GM23338 (cell line): ENCODE results near the gene ADIG. TPM values are rescaled to one million over a fixed set of nuclear protein-coding genes. Genes with fewer than 3 reads are reported as not detected.

Experiments
- ATAC-seq: fragments of 200-7000 bp; cut with Tn5 transposase; 3 replicates; pipeline ENCODE4 v1.9.1; 2020
- DNase-seq: peaks from one replicate; pipeline ENCODE4 v3.0.0-alpha.2; 2015; ENCODE audit warnings: low spot score
- H2AFZ ChIP-seq: fragments of 200-600 bp; sonication (generic); 2 replicates; pipeline ENCODE4 v1.8.0; 2016; ENCODE audit warnings: antibody characterized with exemption, mild to moderate bottlenecking, moderate library complexity
- H3F3A ChIP-seq: fragments of 200-600 bp; sonication (generic); replicated peaks from 2 replicates; pipeline ENCODE4 v1.8.0; 2017; ENCODE audit warnings: antibody characterized with exemption, mixed run types, low read depth
- H3K27ac ChIP-seq: fragments of 200-600 bp; sonication (generic); 2 replicates; pipeline ENCODE4 v1.6.1; 2016; ENCODE audit warnings: low read depth
- H3K27me3 ChIP-seq: fragments of 200-600 bp; sonication (generic); 2 replicates; pipeline ENCODE4 v1.8.0; 2016; ENCODE audit warnings: mild to moderate bottlenecking, mixed run types, moderate library complexity; ENCODE audit not compliant: insufficient read depth
- H3K36me3 ChIP-seq: fragments of 200-600 bp; sonication (generic); 2 replicates; pipeline ENCODE4 v1.8.0; 2016; ENCODE audit warnings: mild to moderate bottlenecking; ENCODE audit not compliant: insufficient read depth
- H3K4me1 ChIP-seq: fragments of 200-600 bp; sonication (generic); 2 replicates; pipeline ENCODE4 v1.8.0; 2016; ENCODE audit warnings: mild to moderate bottlenecking, moderate library complexity; ENCODE audit not compliant: insufficient read depth
- H3K4me2 ChIP-seq: fragments of 200-600 bp; sonication (generic); 2 replicates; pipeline ENCODE4 v1.7.1; 2017; ENCODE audit warnings: mixed run types
- H3K4me3 ChIP-seq: fragments of 200-600 bp; sonication (generic); 2 replicates; pipeline ENCODE4 v1.6.1; 2016; ENCODE audit warnings: mixed run types
- H3K79me2 ChIP-seq: fragments of 200-600 bp; sonication (generic); replicated peaks from 2 replicates; pipeline ENCODE4 v1.8.0; 2017; ENCODE audit warnings: mild to moderate bottlenecking; ENCODE audit not compliant: insufficient read depth
- H3K9me2 ChIP-seq: fragments of 200-600 bp; sonication (generic); 2 replicates; pipeline ENCODE4 v1.8.0; 2017; ENCODE audit not compliant: insufficient read depth
- H4K20me1 ChIP-seq: fragments of 200-600 bp; sonication (generic); replicated peaks from 2 replicates; pipeline ENCODE4 v1.8.0; 2017; ENCODE audit warnings: mild to moderate bottlenecking; ENCODE audit not compliant: insufficient read depth
- H3K27ac Mint-ChIP-seq: 2 replicates; pipeline ENCODE4 v1.8.0; 2020; ENCODE audit warnings: inconsistent platforms, mild to moderate bottlenecking, moderate library complexity, mixed read lengths
- H3K27me3 Mint-ChIP-seq: 3 replicates; pipeline ENCODE4 v1.8.0; 2022; ENCODE audit warnings: low read depth, mild to moderate bottlenecking, moderate library complexity, mixed read lengths, inconsistent platforms; ENCODE audit not compliant: insufficient read depth, poor library complexity
- H3K36me3 Mint-ChIP-seq: 3 replicates; pipeline ENCODE4 v1.8.0; 2021; ENCODE audit warnings: low read depth, mild to moderate bottlenecking, inconsistent platforms, moderate library complexity, mixed read lengths
- H3K4me1 Mint-ChIP-seq: 3 replicates; pipeline ENCODE4 v1.8.0; 2020; ENCODE audit warnings: mild to moderate bottlenecking, inconsistent platforms, mixed read lengths
- H3K4me3 Mint-ChIP-seq: 3 replicates; pipeline ENCODE4 v1.8.0; 2021; ENCODE audit warnings: moderate library complexity, mild to moderate bottlenecking, inconsistent platforms, mixed read lengths
- H3K9me3 Mint-ChIP-seq: 3 replicates; pipeline ENCODE4 v1.8.0; 2020; ENCODE audit warnings: moderate library complexity, mild to moderate bottlenecking, inconsistent platforms, mixed read lengths
- CREB1 ChIP-seq: fragments of 250-450 bp; sonication (Bioruptor Pico); IDR thresholded peaks from 2 replicates; pipeline ENCODE4 v1.5.0; 2020; ENCODE audit warnings: low read depth, mild to moderate bottlenecking, moderate library complexity
- CTCF ChIP-seq, 2 experiments: fragments of 200-600 bp in 1 of 2; sonication (generic) in 1 of 2; conservative IDR thresholded peaks; 2 replicates each; pipeline versions ENCODE4 v1.5.1 to v1.6.1; 2016 to 2017; ENCODE audit warnings: antibody characterized with exemption in 2 of 2, low read depth in 2 of 2, mild to moderate bottlenecking in 2 of 2, moderate library complexity in 1 of 2
- STAT1 ChIP-seq: IDR thresholded peaks from one replicate; pipeline ENCODE4 v1.6.1; 2016; ENCODE audit warnings: antibody characterized with exemption; ENCODE audit not compliant: unreplicated experiment
- ZNF331 ChIP-seq: fragments of 250-450 bp; sonication (Bioruptor Pico); IDR thresholded peaks from 2 replicates; pipeline ENCODE4 v1.5.0; 2020; ENCODE audit warnings: low read depth, mild to moderate bottlenecking, moderate library complexity
- ZNF462 ChIP-seq: fragments of 250-450 bp; sonication (Bioruptor Pico); IDR thresholded peaks from 2 replicates; pipeline ENCODE4 v1.5.0; 2020; ENCODE audit warnings: mild to moderate bottlenecking, moderate library complexity
- polyA plus RNA-seq: library from polyadenylated mRNA; unstranded; fragments of >200 nt; fragmentation: Nextera tagmentation; extraction: Ambion mirVana; gene quantifications from 2 replicates; pipeline ENCODE4 v1.2.1, GENCODE V29; 2016
- total RNA-seq: library from RNA; depleted of rRNA; stranded (reverse); fragments of >200 nt; shearing (Covaris generic); gene quantifications from 2 replicates; pipeline ENCODE4 v1.2.3, GENCODE V29; 2014
- TF ChIP-seq, protein P1 (sequence below): IDR thresholded peaks from 2 replicates; pipeline ENCODE4 v1.6.1; 2016; ENCODE audit warnings: antibody characterized with exemption

Gene ADIG
- total and polyA plus RNA-seq, 2 experiments from 2014 or later: not detected

- no peak overlapping the region for H2AFZ ChIP-seq
- H3F3A ChIP-seq: no peaks in the 10 kb centered on the region
- TF ChIP-seq CREB1 (CRISPR knock-in tag) (no peak), ZNF331 (CRISPR knock-in tag) (no peak)
- H3K4me3 ChIP-seq: no peak overlapping the region
- H3K4me3 Mint-ChIP-seq: no peak overlapping the region
- no peaks in the 10 kb centered on the region for H3K27me3 Mint-ChIP-seq
- no peaks in the 10 kb centered on the region for H3K4me1 ChIP-seq
- peaks cover 13% of the 10 kb centered on the region for H4K20me1 ChIP-seq
- H3K36me3 Mint-ChIP-seq: peaks cover 17% of the 10 kb centered on the region
- DNase-seq (no peak), ATAC-seq (no peak)
- no peaks in the 10 kb centered on the region for H3K9me3 Mint-ChIP-seq
- H3K4me1 Mint-ChIP-seq: no peaks in the 10 kb centered on the region
- H3K4me2 ChIP-seq: no peak overlapping the region
- H3K9me2 ChIP-seq: no peaks in the 10 kb centered on the region
- no peaks in the 10 kb centered on the region for H3K27me3 ChIP-seq
- H3K36me3 ChIP-seq: peaks cover 34% of the 10 kb centered on the region
- no peak overlapping the region for H3K27ac ChIP-seq
- H3K79me2 ChIP-seq: no peaks in the 10 kb centered on the region
- no peak overlapping the region for H3K27ac Mint-ChIP-seq
These were observed 33.5 kb upstream of the ADIG start for GRCh38 chr20:38547288-38548085.

- no peaks in the 10 kb centered on the region for H3K27me3 Mint-ChIP-seq
- no peak overlapping the region for H3K4me3 Mint-ChIP-seq
- H3K36me3 ChIP-seq: peaks cover 33% of the 10 kb centered on the region
- no peaks in the 10 kb centered on the region for H3K9me2 ChIP-seq
- H3K9me3 Mint-ChIP-seq: no peaks in the 10 kb centered on the region
- H4K20me1 ChIP-seq: peaks cover 13% of the 10 kb centered on the region
- H3K4me1 ChIP-seq: no peaks in the 10 kb centered on the region
- no peaks in the 10 kb centered on the region for H3K4me1 Mint-ChIP-seq
- no peak for DNase-seq
- no peak for ATAC-seq
- H3K36me3 Mint-ChIP-seq: peaks cover 17% of the 10 kb centered on the region
- H3K4me2 ChIP-seq: no peak overlapping the region
- H3K27ac ChIP-seq: no peak overlapping the region
- no peak overlapping the region for H2AFZ ChIP-seq
- H3K27me3 ChIP-seq: no peaks in the 10 kb centered on the region
- H3F3A ChIP-seq: no peaks in the 10 kb centered on the region
- H3K79me2 ChIP-seq: no peaks in the 10 kb centered on the region
- no peak overlapping the region for H3K27ac Mint-ChIP-seq
- H3K4me3 ChIP-seq: no peak overlapping the region
- TF ChIP-seq ZNF331 (CRISPR knock-in tag) (no peak), CTCF (conservative IDR thresholded peaks at IDR 0.05; ENCODE audit: low read depth in 2 of 2) (no peak), ZNF462 (CRISPR knock-in tag) (no peak), STAT1 (no peak)
- TF ChIP-seq, protein P1, sequence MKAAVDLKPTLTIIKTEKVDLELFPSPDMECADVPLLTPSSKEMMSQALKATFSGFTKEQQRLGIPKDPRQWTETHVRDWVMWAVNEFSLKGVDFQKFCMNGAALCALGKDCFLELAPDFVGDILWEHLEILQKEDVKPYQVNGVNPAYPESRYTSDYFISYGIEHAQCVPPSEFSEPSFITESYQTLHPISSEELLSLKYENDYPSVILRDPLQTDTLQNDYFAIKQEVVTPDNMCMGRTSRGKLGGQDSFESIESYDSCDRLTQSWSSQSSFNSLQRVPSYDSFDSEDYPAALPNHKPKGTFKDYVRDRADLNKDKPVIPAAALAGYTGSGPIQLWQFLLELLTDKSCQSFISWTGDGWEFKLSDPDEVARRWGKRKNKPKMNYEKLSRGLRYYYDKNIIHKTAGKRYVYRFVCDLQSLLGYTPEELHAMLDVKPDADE: no peak
These were observed 32.5 kb upstream of the ADIG start for GRCh38 chr20:38548356-38549083.
